ENCODE results near the gene LRIT3. TPM values are rescaled to one million over a fixed set of nuclear protein-coding genes. Genes with fewer than 3 reads are reported as not detected.

LRIT3 gene
- total and polyA plus RNA-seq, 2 of the 13 experiments (the other 11 are each of a cell fraction or from before 2014, with no cell fraction given), result 0.03 TPM; not detected in 1

GRCh38 chr4:109916027-109916409 is 68.1 kb downstream of the LRIT3 start:
- 42% methylated on average over 4 of the region's 4 CpGs for WGBS (ENCODE audit: low lambda C conversion rate)
- CTCF ChIA-PET (ENCODE audit: low intra/inter-chr PET ratio, low total read pairs), result no interaction called here
- Histone ChIP-seq H3K79me2 (ENCODE audit: insufficient read depth, low read length) (no peaks in the 10 kb centered on the region), H3K4me3 (replicated peaks in 1 of 3; ENCODE audit: insufficient read depth in 1 of 3, low read depth in 2 of 3, low read length in 3 of 3) (no peak overlapping the region), H3K27ac (ENCODE audit: extremely low read length, insufficient read depth, low read length) (no peak overlapping the region), H2AFZ (ENCODE audit: low read length) (no peak overlapping the region), H3K4me2 (ENCODE audit: low read depth, low read length) (no peak overlapping the region), H3K36me3 (replicated peaks in 1 of 2; ENCODE audit: control insufficient read depth in 1 of 2, insufficient read depth in 2 of 2, low read length in 2 of 2) (no peaks in the 10 kb centered on the region), H4K20me1 (ENCODE audit: insufficient read depth, low read length) (no peaks in the 10 kb centered on the region), H3K4me1 (ENCODE audit: insufficient read depth, low read length) (no peaks in the 10 kb centered on the region), H3K9me3 (ENCODE audit: low read length) (no peaks in the 10 kb centered on the region), H3K9ac (ENCODE audit: insufficient read depth, low read depth, low read length) (no peak overlapping the region), H3K27me3 (ENCODE audit: control insufficient read depth in 1 of 2, insufficient read depth in 2 of 2, low read length in 2 of 2) (peaks cover 0 to 40% of the 10 kb centered on the region in 2 experiments; a peak in 2 of 5 replicates)
- DNase-seq (ENCODE audit: low spot score) (no peak), FAIRE-seq (no peak), ATAC-seq (no peak)
- in situ Hi-C loops (cut with HindIII; ENCODE audit: extremely low pct_ligation_motif_present, low pct_unique_long_range_greater_than_20kb), result no loop called here
- POLR2A ChIA-PET, result no interaction called here
- TF ChIP-seq NR1H2 (CRISPR knock-in tag; IDR thresholded peaks at IDR 0.05; ENCODE audit: borderline replicate concordance, low read depth), result no peak
- TF ChIP-seq ETS1 (CRISPR knock-in tag; IDR thresholded peaks at IDR 0.05), result no peak
- TF ChIP-seq GRHL1 (CRISPR knock-in tag; conservative IDR thresholded peaks at IDR 0.05), result no peak
- TF ChIP-seq KAT7 (CRISPR knock-in tag; IDR thresholded peaks at IDR 0.05; ENCODE audit: borderline replicate concordance), result no peak
- TF ChIP-seq NAIF1 (CRISPR knock-in tag; IDR thresholded peaks at IDR 0.05; ENCODE audit: borderline replicate concordance), result no peak
- no TSS peak for BruUV-seq (replicated peaks)
- intact Hi-C loops (cut with micrococcal nuclease; ENCODE audit: unreplicated experiment), result no loop called here

- Histone ChIP-seq H3K27ac (ENCODE audit: extremely low read length, insufficient read depth, low read length) (no peak overlapping the region), H3K79me2 (ENCODE audit: insufficient read depth, low read length) (no peaks in the 10 kb centered on the region), H3K4me2 (ENCODE audit: low read depth, low read length) (no peak overlapping the region), H3K9ac (ENCODE audit: insufficient read depth, low read depth, low read length) (no peak overlapping the region), H3K4me3 (replicated peaks in 1 of 3; ENCODE audit: insufficient read depth in 1 of 3, low read depth in 2 of 3, low read length in 3 of 3) (no peak overlapping the region), H3K27me3 (ENCODE audit: control insufficient read depth in 1 of 2, insufficient read depth in 2 of 2, low read length in 2 of 2) (no peaks in the 10 kb centered on the region), H3K4me1 (ENCODE audit: insufficient read depth, low read length) (no peaks in the 10 kb centered on the region), H3K36me3 (replicated peaks in 1 of 2; ENCODE audit: control insufficient read depth in 1 of 2, insufficient read depth in 2 of 2, low read length in 2 of 2) (no peaks in the 10 kb centered on the region), H2AFZ (ENCODE audit: low read length) (no peak overlapping the region), H4K20me1 (ENCODE audit: insufficient read depth, low read length) (no peaks in the 10 kb centered on the region), H3K9me3 (ENCODE audit: low read length) (no peaks in the 10 kb centered on the region)
- CTCF ChIA-PET (ENCODE audit: low intra/inter-chr PET ratio, low total read pairs), result no interaction called here
- WGBS (ENCODE audit: low lambda C conversion rate), result 0% methylated on average over 1 of the region's 1 CpG
- FAIRE-seq (no peak), ATAC-seq (no peak), DNase-seq (ENCODE audit: low spot score) (no peak)
- intact Hi-C loops (cut with micrococcal nuclease; ENCODE audit: unreplicated experiment) (no loop called here), in situ Hi-C loops (cut with HindIII; ENCODE audit: extremely low pct_ligation_motif_present, low pct_unique_long_range_greater_than_20kb) (no loop called here)
- POLR2A ChIA-PET, result no interaction called here
- no TSS peak for BruUV-seq (replicated peaks)
- TF ChIP-seq ZNF670 (CRISPR knock-in tag; IDR thresholded peaks at IDR 0.05; ENCODE audit: borderline replicate concordance), result no peak
- no peak for TF ChIP-seq ATF7 (IDR thresholded peaks at IDR 0.05)
- no peak for TF ChIP-seq ATF7 (CRISPR knock-in tag; IDR thresholded peaks at IDR 0.05)
- TF ChIP-seq CREBL2 (CRISPR knock-in tag; IDR thresholded peaks at IDR 0.05; ENCODE audit: borderline replicate concordance), result no peak
- TF ChIP-seq ZNF547 (CRISPR knock-in tag; IDR thresholded peaks at IDR 0.05), result no peak
- TF ChIP-seq LBX2 (CRISPR knock-in tag; IDR thresholded peaks at IDR 0.05; ENCODE audit: borderline replicate concordance), result no peak
- TF ChIP-seq ZNF274 (CRISPR knock-in tag; IDR thresholded peaks at IDR 0.05), result no peak
- TF ChIP-seq ZNF556 (CRISPR knock-in tag; IDR thresholded peaks at IDR 0.05; ENCODE audit: borderline replicate concordance), result no peak
- no peak for TF ChIP-seq ZNF564 (CRISPR knock-in tag; IDR thresholded peaks at IDR 0.05)
- no peak for TF ChIP-seq ZNF776 (CRISPR knock-in tag; IDR thresholded peaks at IDR 0.05)
Observed at GRCh38 chr4:109921384-109921808, 73.5 kb downstream of the LRIT3 start.

Measured in HepG2 (cell line).